Measurements from ENCODE around the gene SCFD2. TPM values are rescaled to one million over a fixed set of nuclear protein-coding genes. Genes with fewer than 3 reads are reported as not detected.
"Not testable (repeated sequence)": the region's sequence is repeated elsewhere in the genome, so short reads cannot be mapped to it uniquely, and the experiment has no call there.

Gene SCFD2
- total RNA-seq, 1 experiment from 2014 or later: 12.4 TPM

GRCh38 chr4:53365486-53366300 is at the start of gene SCFD2 (continued):
- TF ChIP-seq USF1 (CRISPR knock-in tag; IDR thresholded peaks at IDR 0.05) (peak; percentile 84), ATF3 (CRISPR knock-in tag; conservative IDR thresholded peaks at IDR 0.05) (no peak), NR1H2 (CRISPR knock-in tag; IDR thresholded peaks at IDR 0.05) (no peak), GTF2I (CRISPR knock-in tag; conservative IDR thresholded peaks at IDR 0.05) (no peak), ZNF416 (CRISPR knock-in tag; IDR thresholded peaks at IDR 0.05) (no peak), HMGXB4 (CRISPR knock-in tag; IDR thresholded peaks at IDR 0.05) (no peak), USF2 (CRISPR knock-in tag; IDR thresholded peaks at IDR 0.05) (peak; percentile 79)

- peaks cover 42% of the 10 kb centered on the region for H3K9me3 Mint-ChIP-seq
These were observed 43.6 kb upstream of the SCFD2 start for GRCh38 chr4:53409479-53409878.

GRCh38 chr4:53380221-53380620 is 14.4 kb upstream of the SCFD2 start:
- peaks cover 6% of the 10 kb centered on the region; the same call in 1 of the 2 replicates for H3K27me3 Mint-ChIP-seq (ENCODE audit: low read depth)
- ChIA-PET CTCF (interaction anchor here (1.4 kb wide), 1 partner anchor 853 kb away, joined by 3 read pairs; no protein-coding TSS in a partner anchor), POLR2A (no interaction called here)
- peaks cover 22% of the 10 kb centered on the region for H3K36me3 Mint-ChIP-seq
- H3K4me3 Mint-ChIP-seq: no peak overlapping the region
- DNase-seq (ENCODE audit: low spot score) (no peak), ATAC-seq (no peak)
- H3K27ac Mint-ChIP-seq: no peak overlapping the region
- no peaks in the 10 kb centered on the region for H3K9me3 Mint-ChIP-seq
- peaks cover 24% of the 10 kb centered on the region for H3K4me1 Mint-ChIP-seq
- TF ChIP-seq ZNF396 (CRISPR knock-in tag; IDR thresholded peaks at IDR 0.05; ENCODE audit: borderline replicate concordance) (no peak), MLX (CRISPR knock-in tag; IDR thresholded peaks at IDR 0.05) (no peak), NR3C1 (CRISPR knock-in tag; conservative IDR thresholded peaks at IDR 0.05; ENCODE audit: low read depth) (no peak), NFE2L1 (CRISPR knock-in tag; IDR thresholded peaks at IDR 0.05) (no peak)

More at GRCh38 chr4:53409479-53409878, 43.6 kb upstream of the SCFD2 start:
- H3K4me1 Mint-ChIP-seq; H3K4me3 Mint-ChIP-seq; H3K27ac Mint-ChIP-seq; H3K27me3 Mint-ChIP-seq (ENCODE audit: low read depth); POLR2A ChIA-PET; ATAC-seq; CTCF ChIA-PET; DNase-seq (ENCODE audit: low spot score): not testable (repeated sequence)
- peaks cover 50% of the 10 kb centered on the region for H3K36me3 Mint-ChIP-seq

- CTCF ChIA-PET: no interaction called here
- Mint-ChIP-seq H3K9me3 (no peaks in the 10 kb centered on the region), H3K4me1 (peaks cover 24% of the 10 kb centered on the region), H3K4me3 (peak overlapping the region; percentile 99), H3K27ac (peak overlapping the region; percentile 84), H3K36me3 (peaks cover 9% of the 10 kb centered on the region; the same call in 1 of the 2 replicates), H3K27me3 (ENCODE audit: low read depth) (peaks cover 18% of the 10 kb centered on the region)
- DNase-seq (ENCODE audit: low spot score): no peak
- POLR2A ChIA-PET: no interaction called here
- ATAC-seq: no peak
- TF ChIP-seq NR1H2 (CRISPR knock-in tag; IDR thresholded peaks at IDR 0.05): no peak
- no peak for TF ChIP-seq ZSCAN18 (CRISPR knock-in tag; IDR thresholded peaks at IDR 0.05)
- TF ChIP-seq JAZF1 (CRISPR knock-in tag; IDR thresholded peaks at IDR 0.05): no peak
- no peak for TF ChIP-seq E2F4 (CRISPR knock-in tag; IDR thresholded peaks at IDR 0.05; ENCODE audit: borderline replicate concordance, low read depth)
- TF ChIP-seq ZBTB43 (CRISPR knock-in tag; IDR thresholded peaks at IDR 0.05): no peak
- no peak for TF ChIP-seq ZNF219 (CRISPR knock-in tag; IDR thresholded peaks at IDR 0.05; ENCODE audit: borderline replicate concordance)
- no peak for TF ChIP-seq ZNF281 (CRISPR knock-in tag; IDR thresholded peaks at IDR 0.05)
- TF ChIP-seq ZNF396 (CRISPR knock-in tag; IDR thresholded peaks at IDR 0.05; ENCODE audit: borderline replicate concordance): no peak
These were observed 12.3 kb upstream of the SCFD2 start for GRCh38 chr4:53378171-53378482.

All from WTC11 (cell line).